Measurements from ENCODE around the gene ROBO1. TPM values are rescaled to one million over a fixed set of nuclear protein-coding genes. Genes with fewer than 3 reads are reported as not detected.
"Not testable (repeated sequence)": the region's sequence is repeated elsewhere in the genome, so short reads cannot be mapped to it uniquely, and the experiment has no call there.

The ROBO1 gene
- total RNA-seq, 1 donor from 2014 or later = 38.8 TPM

DNA sequence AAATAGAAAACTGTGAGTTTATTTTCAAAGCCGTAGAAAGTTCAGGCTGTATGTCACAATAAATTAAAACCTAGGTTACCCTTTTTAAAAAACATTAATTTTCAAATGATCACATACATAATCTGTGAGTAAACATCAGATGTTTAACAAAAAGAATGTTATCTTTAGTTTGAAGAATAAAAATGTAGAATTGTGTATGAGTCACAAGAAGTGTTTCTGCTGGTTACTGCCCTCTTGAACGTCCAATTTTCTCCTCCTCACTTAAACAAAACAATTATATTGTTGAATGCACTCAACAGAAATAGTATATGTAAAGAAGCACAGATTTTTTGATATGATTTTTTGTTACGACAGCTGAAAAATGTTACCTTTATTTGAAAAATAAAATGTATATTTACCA, 855.1 kb downstream of the ROBO1 start:
- DNase-seq (ENCODE audit: low spot score) = no peak

DNA sequence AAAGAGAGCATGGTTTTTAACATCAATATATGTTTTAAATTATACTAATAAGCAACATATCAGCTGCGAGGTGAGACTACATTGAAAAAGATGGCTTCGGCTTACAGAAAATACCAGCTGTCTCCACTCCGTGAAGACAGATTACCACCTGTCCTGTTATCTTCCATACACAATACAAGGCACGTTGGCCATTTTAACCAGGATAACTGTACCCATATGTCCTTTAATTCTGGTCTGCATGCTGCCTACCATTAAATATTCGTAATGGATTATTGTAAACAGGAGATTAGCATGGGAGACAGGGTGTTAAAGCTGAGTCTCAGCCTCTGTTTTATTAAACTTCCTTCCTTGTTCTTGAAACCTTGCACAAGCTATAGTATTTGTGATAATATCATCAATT, 855.5 kb downstream of the ROBO1 start:
- DNase-seq (ENCODE audit: low spot score) = no peak

DNA sequence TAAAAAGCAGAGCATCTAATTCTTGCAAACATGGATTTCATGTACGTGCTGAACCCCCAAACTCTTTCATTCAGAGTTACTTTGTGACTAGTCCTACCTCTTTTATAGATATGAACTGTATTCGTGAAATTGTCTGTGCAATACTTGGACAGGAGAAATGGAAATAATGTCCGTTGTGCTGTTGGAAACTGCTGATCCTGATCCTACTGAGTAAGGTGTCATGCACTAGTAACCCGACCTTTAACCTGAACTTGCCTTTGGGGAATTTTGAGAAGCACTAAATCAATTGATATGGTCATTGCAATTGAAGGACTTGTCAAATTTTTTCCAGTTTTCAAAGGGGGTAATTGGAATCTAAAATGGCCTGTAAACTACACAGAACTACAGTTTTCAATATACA, 856.4 kb downstream of the ROBO1 start:
- no peak for DNase-seq (ENCODE audit: low spot score)

DNA sequence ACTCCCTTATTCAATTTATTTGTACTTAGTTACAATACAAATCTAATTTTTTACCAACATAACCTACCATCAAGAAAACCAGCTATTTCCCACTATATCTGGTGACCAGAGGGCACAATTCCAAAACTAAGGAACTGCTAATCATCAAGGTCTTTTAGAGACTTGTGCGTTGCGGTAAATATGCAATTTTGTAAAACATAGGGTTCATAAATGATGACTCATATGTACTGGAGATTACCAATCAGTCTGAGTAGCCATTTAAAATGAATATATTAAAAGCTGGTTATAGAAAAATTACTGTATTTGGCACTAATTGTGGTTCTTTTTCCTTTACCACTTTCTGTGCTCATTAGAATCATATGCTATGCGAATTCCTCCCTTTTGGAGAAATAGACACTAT, 859.6 kb downstream of the ROBO1 start:
- no peak for DNase-seq (ENCODE audit: low spot score)

DNA sequence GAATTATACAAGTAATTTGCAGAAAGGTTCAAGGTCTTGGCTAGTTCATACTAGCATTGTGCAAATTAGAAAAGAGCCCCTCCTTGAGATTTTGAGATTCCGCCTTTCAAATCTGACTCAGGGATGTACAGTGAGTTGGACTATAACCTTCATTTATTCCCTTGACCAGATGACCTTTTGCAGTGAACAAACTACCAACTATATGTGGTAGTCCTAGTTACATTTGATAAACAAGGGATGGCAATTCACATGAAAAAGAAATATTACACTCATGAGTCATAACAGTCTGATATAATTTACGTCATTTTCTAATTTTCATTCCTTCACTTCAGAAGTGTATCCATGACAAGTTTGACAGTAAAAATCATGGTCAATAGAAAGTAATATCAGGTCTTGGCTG, 860.4 kb downstream of the ROBO1 start:
- no peak for DNase-seq (ENCODE audit: low spot score)

- DNase-seq (ENCODE audit: low spot score) = no peak
Measured at GRCh38 chr3:78906930-78907329, 860.9 kb downstream of the ROBO1 start.

DNA sequence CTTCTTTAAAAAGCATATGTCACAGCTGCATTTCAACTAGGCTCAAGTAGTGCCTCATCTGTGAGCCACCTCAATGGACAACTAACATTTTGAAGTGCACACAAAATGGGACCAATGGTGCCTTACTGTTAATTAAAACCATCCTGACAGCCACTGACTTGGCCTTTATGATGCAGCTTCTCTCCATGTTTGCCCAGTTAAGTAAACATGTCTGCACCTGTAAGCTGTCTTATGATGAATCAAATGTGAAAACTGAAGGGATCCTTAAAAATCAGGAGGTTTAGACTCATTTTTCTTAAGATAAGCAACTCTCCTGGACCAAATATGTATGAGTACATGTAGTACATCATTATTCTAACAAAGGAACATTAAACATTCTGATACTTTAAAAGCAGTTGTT, 861.6 kb downstream of the ROBO1 start:
- DNase-seq (ENCODE audit: low spot score) = no peak

DNA sequence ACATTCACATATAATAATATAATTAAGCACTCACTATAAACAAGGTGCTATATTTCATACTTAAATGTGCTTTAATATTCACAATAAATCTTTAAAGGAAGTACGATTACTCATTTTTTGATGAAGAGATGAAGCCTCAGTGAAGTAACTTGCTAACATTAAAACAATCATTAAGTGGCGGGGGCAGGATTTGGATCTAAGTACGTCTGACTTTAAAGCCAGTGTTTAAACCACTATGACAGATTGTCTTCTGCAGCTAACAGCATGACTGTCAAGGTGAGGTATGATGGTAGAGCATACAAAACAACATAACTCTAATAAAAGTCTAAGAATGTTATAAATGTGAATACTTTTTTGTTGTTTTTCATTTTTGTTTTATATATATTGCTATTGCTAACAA, 862.1 kb downstream of the ROBO1 start:
- no peak for DNase-seq (ENCODE audit: low spot score)

GRCh38 chr3:78901544-78901943, 866.3 kb downstream of the ROBO1 start:
- no peak for DNase-seq (ENCODE audit: low spot score)

DNA sequence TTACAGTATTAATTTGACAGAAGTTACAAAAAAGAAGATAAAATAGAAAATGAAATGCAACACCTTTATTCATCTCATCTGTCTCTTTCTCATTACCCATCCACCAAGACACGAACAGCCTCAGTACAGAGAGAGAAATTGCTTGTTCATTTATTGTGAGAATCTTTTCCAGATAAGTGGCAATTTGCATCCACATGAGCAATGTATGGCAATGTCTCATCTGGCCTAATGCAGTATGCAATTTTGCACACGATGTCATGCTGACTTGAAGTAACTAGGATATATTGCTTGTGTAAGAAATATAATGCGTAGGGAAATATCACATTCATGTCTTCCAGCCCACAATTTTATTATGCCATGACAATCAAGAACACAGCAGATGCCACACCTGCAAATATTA, 866.9 kb downstream of the ROBO1 start:
- DNase-seq (ENCODE audit: low spot score) = no peak

DNA sequence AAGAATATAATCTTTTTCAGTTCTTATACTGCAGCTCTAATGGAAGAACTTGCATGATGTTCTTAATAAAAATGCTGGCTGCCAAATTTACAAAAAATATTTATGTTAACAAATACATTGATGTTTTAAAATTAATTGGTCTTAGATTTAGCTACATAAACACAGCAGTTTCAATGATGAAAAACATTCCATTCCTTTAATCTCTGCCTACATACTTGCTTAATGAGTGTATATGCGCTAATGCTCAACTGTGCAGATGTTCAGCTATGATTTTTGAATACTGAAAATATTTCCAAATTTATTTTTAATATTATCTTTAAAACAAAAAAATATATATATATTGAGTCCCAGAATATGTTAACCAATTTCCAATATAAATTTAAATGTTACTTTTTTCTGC, 867.4 kb downstream of the ROBO1 start:
- DNase-seq (ENCODE audit: low spot score) = no peak

- no peak for DNase-seq (ENCODE audit: low spot score)
Measured at GRCh38 chr3:78895528-78895927, 872.3 kb downstream of the ROBO1 start.

DNA sequence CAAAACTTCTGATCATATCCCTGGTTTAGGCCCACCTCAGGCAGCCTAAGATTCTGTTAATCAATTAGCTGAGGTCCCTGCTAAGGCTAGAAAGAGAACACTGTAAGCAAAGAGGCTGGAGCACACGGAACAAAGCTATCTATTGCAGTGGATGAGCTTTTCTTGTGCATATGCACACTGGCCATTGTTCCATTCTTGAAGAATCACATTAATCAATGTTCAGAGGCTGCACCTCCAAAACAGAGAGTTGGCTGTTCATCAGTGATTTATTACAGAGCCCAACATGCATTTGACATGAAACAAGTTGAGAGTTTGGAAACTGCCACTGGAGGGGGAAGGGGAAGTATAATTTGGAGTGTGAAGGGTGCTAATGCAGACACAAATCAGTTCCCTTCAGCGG, 873.0 kb downstream of the ROBO1 start:
- DNase-seq (ENCODE audit: low spot score) = no peak

DNA sequence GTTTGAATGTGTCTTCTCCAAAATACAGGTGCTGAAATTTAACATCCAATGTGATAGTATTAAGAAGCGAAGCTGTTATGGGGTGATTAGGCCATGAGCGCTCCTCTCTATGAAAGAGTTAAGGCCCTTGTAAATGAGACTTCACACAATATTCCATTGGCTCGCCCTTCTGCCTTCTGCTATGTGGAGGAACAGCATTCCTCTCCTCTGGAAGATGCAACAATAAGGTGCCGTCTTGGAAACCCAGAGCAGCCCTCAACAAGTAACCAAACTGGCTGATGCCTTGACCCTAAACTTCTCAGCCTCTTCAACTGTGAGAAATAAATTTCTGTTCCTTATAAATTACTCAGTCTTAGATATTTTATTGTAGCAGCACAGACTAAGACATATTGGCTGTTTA, 874.6 kb downstream of the ROBO1 start:
- no peak for DNase-seq (ENCODE audit: low spot score)

DNA sequence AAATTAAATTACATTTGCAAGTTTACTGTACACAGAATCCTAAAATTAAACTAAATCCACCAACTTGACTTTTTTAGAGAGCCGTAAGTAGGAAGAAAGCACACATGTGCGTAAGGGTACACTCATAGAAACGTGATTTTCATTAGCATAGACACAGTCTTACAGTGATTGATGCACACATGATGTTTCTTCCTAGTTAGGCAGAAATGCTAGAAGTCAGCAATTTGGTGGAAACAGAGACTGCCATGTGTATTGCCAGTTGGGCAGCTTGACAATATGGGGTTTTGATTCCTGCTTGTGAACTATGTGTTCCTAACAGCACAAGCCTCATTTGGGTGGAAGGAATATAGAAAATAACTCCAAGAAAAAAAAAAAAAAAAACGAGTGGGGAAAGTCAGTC, 878.5 kb downstream of the ROBO1 start:
- no peak for DNase-seq (ENCODE audit: low spot score)

- DNase-seq (ENCODE audit: low spot score) = no peak
Measured at GRCh38 chr3:78888635-78889034, 879.2 kb downstream of the ROBO1 start.

GRCh38 chr3:78887547-78888011, 880.2 kb downstream of the ROBO1 start:
- no peak for DNase-seq (ENCODE audit: low spot score)

GRCh38 chr3:78887029-78887428, 880.8 kb downstream of the ROBO1 start:
- DNase-seq (ENCODE audit: low spot score) = no peak

- not testable (repeated sequence) for DNase-seq (ENCODE audit: low spot score)
Measured at GRCh38 chr3:78884567-78884966, 883.2 kb downstream of the ROBO1 start.

GRCh38 chr3:78882251-78882650, 885.5 kb downstream of the ROBO1 start:
- DNase-seq (ENCODE audit: low spot score) = no peak

DNA sequence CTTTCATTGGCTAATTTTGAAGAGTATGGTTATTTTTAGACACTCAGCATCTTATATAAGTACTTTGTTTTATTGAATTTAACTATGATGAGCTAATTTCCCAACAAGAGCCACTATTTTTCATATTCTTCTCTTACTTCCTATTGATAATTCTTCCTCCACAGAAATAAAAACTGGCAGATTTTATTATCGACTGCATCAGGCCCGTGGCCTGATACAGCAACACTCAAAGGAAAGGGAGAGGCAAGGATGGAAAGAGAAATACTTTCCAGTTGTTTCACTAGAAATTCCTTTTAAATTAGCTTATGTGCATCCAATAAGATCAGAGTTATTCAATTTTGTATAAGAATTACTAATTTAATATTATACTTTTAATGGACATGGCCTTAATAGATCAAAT, 886.3 kb downstream of the ROBO1 start:
- no peak for DNase-seq (ENCODE audit: low spot score)

DNA sequence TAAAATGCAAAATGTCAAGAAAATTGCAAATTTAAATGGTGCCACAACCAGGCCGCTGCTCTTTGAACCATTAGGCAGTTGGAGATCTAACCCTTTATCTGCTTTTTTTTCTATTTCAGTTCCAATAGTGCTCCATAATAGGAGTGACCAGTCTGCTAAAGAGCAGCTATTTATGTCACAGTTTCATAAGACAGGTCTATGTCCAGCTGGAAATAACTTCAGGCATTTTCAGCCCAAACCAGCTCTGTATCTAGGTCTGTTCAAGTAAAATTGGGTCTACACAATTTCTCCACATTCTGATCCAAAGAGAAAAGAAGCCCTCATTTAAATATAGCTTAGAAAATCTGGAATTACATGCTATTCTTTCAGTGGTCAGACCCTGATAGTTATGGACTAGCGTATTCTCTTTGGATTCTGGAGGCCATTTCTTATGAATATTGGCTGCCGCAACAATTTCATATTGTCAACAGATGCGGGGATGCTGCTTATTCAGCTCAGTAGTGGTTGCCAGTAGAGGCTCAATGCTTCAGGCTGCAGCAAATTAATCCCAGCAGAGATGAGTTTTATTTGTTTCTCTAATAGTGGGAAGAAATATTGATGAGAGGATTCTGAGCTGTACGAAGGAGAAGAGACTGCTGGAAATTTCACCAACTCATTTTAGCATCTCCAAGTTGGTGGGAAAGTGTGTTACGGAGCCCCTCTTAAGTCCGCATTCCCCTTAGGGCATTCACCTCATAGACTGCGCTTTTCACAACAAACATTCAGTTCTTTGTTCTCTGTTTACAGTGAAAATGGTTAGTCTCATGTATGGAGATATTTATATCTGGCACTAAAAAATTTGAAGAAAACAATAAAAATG, 887.0 kb downstream of the ROBO1 start:
- no peak for DNase-seq (ENCODE audit: low spot score)

GRCh38 chr3:78879295-78879860, 888.4 kb downstream of the ROBO1 start:
- DNase-seq (ENCODE audit: low spot score) = no peak

DNA sequence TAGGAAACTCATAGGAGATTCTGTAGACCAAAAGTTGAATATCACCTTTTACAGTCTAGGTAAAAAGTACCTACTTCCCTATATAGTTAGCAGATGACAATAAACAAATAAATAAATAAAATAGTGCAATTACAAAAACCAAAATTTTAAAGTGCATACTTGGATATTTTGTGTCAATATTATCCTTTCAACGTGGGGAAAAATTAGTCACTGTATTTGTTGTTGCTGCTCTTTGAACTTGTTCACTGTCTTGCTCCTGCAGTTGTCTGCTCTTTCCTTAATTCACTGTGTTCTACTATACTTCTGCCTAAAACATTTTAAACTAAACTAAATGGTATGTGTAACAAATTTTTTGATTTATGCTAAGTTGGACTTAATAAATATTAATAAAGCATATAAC, 889.0 kb downstream of the ROBO1 start:
- no peak for DNase-seq (ENCODE audit: low spot score)
